ENCODE results near the gene BAHCC1. TPM values are rescaled to one million over a fixed set of nuclear protein-coding genes. Genes with fewer than 3 reads are reported as not detected.

The BAHCC1 gene
- total and polyA plus RNA-seq, 9 of the 15 experiments (the other 6 are each of a cell fraction or from before 2014, with no cell fraction given): 0.14 to 26.9 (median 5.0) TPM

- no peak for TF ChIP-seq FOXM1 (IDR thresholded peaks at IDR 0.05; ENCODE audit: low read depth)
- 0 out of 2 replicates have a peak, but pooled peaks have one; percentile 52 for TF ChIP-seq FOXM1 (CRISPR knock-in tag; IDR thresholded peaks at IDR 0.05; ENCODE audit: low read depth)
- TF ChIP-seq CBFA2T3 (IDR thresholded peaks at IDR 0.05): no peak
- TF ChIP-seq TCF3 (CRISPR knock-in tag; IDR thresholded peaks at IDR 0.05): no peak
- no peak for TF ChIP-seq CBFA2T2 (conservative IDR thresholded peaks at IDR 0.05)
- TF ChIP-seq ZNF77 (CRISPR knock-in tag; IDR thresholded peaks at IDR 0.05): no peak
- TF ChIP-seq, protein P1, sequence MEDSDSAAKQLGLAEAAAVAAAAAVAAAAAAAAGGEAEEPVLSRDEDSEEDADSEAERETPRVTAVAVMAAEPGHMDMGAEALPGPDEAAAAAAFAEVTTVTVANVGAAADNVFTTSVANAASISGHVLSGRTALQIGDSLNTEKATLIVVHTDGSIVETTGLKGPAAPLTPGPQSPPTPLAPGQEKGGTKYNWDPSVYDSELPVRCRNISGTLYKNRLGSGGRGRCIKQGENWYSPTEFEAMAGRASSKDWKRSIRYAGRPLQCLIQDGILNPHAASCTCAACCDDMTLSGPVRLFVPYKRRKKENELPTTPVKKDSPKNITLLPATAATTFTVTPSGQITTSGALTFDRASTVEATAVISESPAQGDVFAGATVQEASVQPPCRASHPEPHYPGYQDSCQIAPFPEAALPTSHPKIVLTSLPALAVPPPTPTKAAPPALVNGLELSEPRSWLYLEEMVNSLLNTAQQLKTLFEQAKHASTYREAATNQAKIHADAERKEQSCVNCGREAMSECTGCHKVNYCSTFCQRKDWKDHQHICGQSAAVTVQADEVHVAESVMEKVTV (CRISPR knock-in tag; IDR thresholded peaks at IDR 0.05): no peak
- TF ChIP-seq, protein P2, sequence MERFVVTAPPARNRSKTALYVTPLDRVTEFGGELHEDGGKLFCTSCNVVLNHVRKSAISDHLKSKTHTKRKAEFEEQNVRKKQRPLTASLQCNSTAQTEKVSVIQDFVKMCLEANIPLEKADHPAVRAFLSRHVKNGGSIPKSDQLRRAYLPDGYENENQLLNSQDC (CRISPR knock-in tag; IDR thresholded peaks at IDR 0.05): no peak
- TF ChIP-seq KLF16 (IDR thresholded peaks at IDR 0.05): no peak
- TF ChIP-seq, protein P3, sequence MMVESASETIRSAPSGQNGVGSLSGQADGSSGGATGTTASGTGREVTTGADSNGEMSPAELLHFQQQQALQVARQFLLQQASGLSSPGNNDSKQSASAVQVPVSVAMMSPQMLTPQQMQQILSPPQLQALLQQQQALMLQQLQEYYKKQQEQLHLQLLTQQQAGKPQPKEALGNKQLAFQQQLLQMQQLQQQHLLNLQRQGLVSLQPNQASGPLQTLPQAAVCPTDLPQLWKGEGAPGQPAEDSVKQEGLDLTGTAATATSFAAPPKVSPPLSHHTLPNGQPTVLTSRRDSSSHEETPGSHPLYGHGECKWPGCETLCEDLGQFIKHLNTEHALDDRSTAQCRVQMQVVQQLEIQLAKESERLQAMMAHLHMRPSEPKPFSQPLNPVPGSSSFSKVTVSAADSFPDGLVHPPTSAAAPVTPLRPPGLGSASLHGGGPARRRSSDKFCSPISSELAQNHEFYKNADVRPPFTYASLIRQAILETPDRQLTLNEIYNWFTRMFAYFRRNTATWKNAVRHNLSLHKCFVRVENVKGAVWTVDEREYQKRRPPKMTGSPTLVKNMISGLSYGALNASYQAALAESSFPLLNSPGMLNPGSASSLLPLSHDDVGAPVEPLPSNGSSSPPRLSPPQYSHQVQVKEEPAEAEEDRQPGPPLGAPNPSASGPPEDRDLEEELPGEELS (CRISPR knock-in tag; IDR thresholded peaks at IDR 0.05; ENCODE audit: borderline replicate concordance): peak; percentile 93
- TF ChIP-seq, protein P4, sequence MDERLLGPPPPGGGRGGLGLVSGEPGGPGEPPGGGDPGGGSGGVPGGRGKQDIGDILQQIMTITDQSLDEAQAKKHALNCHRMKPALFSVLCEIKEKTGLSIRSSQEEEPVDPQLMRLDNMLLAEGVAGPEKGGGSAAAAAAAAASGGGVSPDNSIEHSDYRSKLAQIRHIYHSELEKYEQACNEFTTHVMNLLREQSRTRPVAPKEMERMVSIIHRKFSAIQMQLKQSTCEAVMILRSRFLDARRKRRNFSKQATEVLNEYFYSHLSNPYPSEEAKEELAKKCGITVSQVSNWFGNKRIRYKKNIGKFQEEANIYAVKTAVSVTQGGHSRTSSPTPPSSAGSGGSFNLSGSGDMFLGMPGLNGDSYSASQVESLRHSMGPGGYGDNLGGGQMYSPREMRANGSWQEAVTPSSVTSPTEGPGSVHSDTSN (CRISPR knock-in tag; IDR thresholded peaks at IDR 0.05; ENCODE audit: low read depth): no peak
- TF ChIP-seq, protein P4 (tag; conservative IDR thresholded peaks at IDR 0.05; ENCODE audit: low read depth): no peak
- no peak for TF ChIP-seq ZNF696 (CRISPR knock-in tag; conservative IDR thresholded peaks at IDR 0.05)
- no peak; the same call in 1 of the 2 replicates for TF ChIP-seq PHF8 (IDR thresholded peaks at IDR 0.05; ENCODE audit: borderline replicate concordance, low read length)
- TF ChIP-seq, protein P5, sequence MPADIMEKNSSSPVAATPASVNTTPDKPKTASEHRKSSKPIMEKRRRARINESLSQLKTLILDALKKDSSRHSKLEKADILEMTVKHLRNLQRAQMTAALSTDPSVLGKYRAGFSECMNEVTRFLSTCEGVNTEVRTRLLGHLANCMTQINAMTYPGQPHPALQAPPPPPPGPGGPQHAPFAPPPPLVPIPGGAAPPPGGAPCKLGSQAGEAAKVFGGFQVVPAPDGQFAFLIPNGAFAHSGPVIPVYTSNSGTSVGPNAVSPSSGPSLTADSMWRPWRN (IDR thresholded peaks at IDR 0.05; ENCODE audit: low read depth): no peak
- no peak for TF ChIP-seq HEY1 (CRISPR knock-in tag; IDR thresholded peaks at IDR 0.05; ENCODE audit: borderline replicate concordance)
Measured at GRCh38 chr17:81510785-81511553, 115.7 kb downstream of the BAHCC1 start (continued).
